Endometrial microvascular endothelial cells (primary cell): ENCODE data around the gene COL2A1. TPM values are rescaled to one million over a fixed set of nuclear protein-coding genes. Genes with fewer than 3 reads are reported as not detected.

Experiments
- in situ Hi-C: cut with HindIII; loops from 2 replicates; pipeline ENCODE4 v1.10.0; 2017; ENCODE audit warnings: low sequenced_read_pairs, low pct_unique_long_range_greater_than_20kb; ENCODE audit errors: inconsistent ontology term
- total RNA-seq: library from RNA; depleted of rRNA; stranded (reverse); fragments of >200 nt; gene quantifications from one replicate; pipeline ENCODE4 v1.2.3, GENCODE V29; 2015; ENCODE audit errors: inconsistent ontology term

Gene COL2A1
- total RNA-seq, 1 donor from 2014 or later: not detected

GRCh38 chr12:47997321-47997720 is 7.0 kb downstream of the COL2A1 start:
- in situ Hi-C loops: no loop called here

- in situ Hi-C loops: no loop called here
Measured at GRCh38 chr12:47995981-47996401, 8.3 kb downstream of the COL2A1 start.

GRCh38 chr12:47993491-47993890 is 10.8 kb downstream of the COL2A1 start:
- in situ Hi-C loops: no loop called here

GRCh38 chr12:47992776-47993175 is 11.5 kb downstream of the COL2A1 start:
- in situ Hi-C loops: no loop called here

GRCh38 chr12:47991106-47992061 is 12.9 kb downstream of the COL2A1 start:
- in situ Hi-C loops: no loop called here

GRCh38 chr12:47990351-47991105 is 13.7 kb downstream of the COL2A1 start:
- in situ Hi-C loops: no loop called here

GRCh38 chr12:47989666-47990065 is 14.6 kb downstream of the COL2A1 start:
- in situ Hi-C loops: no loop called here

- in situ Hi-C loops: no loop called here
Measured at GRCh38 chr12:47989023-47989417, 15.3 kb downstream of the COL2A1 start.

GRCh38 chr12:47988073-47989022 is 15.9 kb downstream of the COL2A1 start:
- in situ Hi-C loops: no loop called here

- in situ Hi-C loops: no loop called here
Measured at GRCh38 chr12:47987411-47988072, 16.7 kb downstream of the COL2A1 start.

- in situ Hi-C loops: no loop called here
Measured at GRCh38 chr12:47986832-47987231, 17.4 kb downstream of the COL2A1 start.

- in situ Hi-C loops: no loop called here
Measured at GRCh38 chr12:47986291-47986660, 18.0 kb downstream of the COL2A1 start.

- in situ Hi-C loops: no loop called here
Measured at GRCh38 chr12:47985596-47986290, 18.5 kb downstream of the COL2A1 start.

GRCh38 chr12:47984331-47984801 is 19.9 kb downstream of the COL2A1 start:
- in situ Hi-C loops: no loop called here

GRCh38 chr12:47983541-47984115 is 20.6 kb downstream of the COL2A1 start:
- in situ Hi-C loops: no loop called here

- in situ Hi-C loops: no loop called here
Measured at GRCh38 chr12:47982770-47983169, 21.5 kb downstream of the COL2A1 start.

- in situ Hi-C loops: no loop called here
Measured at GRCh38 chr12:47982311-47982710, 22.0 kb downstream of the COL2A1 start.
